ENCODE results near the gene MICALL1. TPM values are rescaled to one million over a fixed set of nuclear protein-coding genes. Genes with fewer than 3 reads are reported as not detected.

MICALL1 gene
- total and polyA plus RNA-seq, 9 of the 15 experiments (the other 6 are each of a cell fraction or from before 2014, with no cell fraction given): 0.32 to 21.5 (median 6.1) TPM

- peak in 1 of 2 experiments; percentile 36; a peak in 1 of 4 replicates for TF ChIP-seq FOXA3 (CRISPR knock-in tag; conservative IDR thresholded peaks at IDR 0.05 in 1 of 2, IDR thresholded peaks at IDR 0.05 in 1 of 2)
- peak; percentile 77; the same call in 1 of the 2 replicates for TF ChIP-seq ATF2 (CRISPR knock-in tag; IDR thresholded peaks at IDR 0.05)
- peak; percentile 95 for TF ChIP-seq JUN (IDR thresholded peaks at IDR 0.05; ENCODE audit: borderline replicate concordance, low read depth, low read length)
- TF ChIP-seq JUN (CRISPR knock-in tag; IDR thresholded peaks at IDR 0.05; ENCODE audit: borderline replicate concordance): peak; percentile 97
- no peak for TF ChIP-seq ZNF124 (CRISPR knock-in tag; IDR thresholded peaks at IDR 0.05)
- TF ChIP-seq IRF9 (tag; IDR thresholded peaks at IDR 0.05): peak; percentile 9; the same call in 1 of the 2 replicates
- no peak for TF ChIP-seq MTA2 (IDR thresholded peaks at IDR 0.05; ENCODE audit: low read depth)
- TF ChIP-seq RBM34 (IDR thresholded peaks at IDR 0.05; ENCODE audit: borderline replicate concordance, insufficient read depth, low read length): no peak
- TF ChIP-seq VEZF1 (CRISPR knock-in tag; IDR thresholded peaks at IDR 0.05): peak; percentile 67
- 0 out of 2 replicates have a peak, but pooled peaks have one; percentile 12 for TF ChIP-seq CBFA2T3 (IDR thresholded peaks at IDR 0.05)
- no peak for TF ChIP-seq ZNF609 (CRISPR knock-in tag; IDR thresholded peaks at IDR 0.05; ENCODE audit: borderline replicate concordance)
- peak; percentile 95 for TF ChIP-seq JUND (IDR thresholded peaks at IDR 0.05; ENCODE audit: borderline replicate concordance, low read depth, low read length)
- TF ChIP-seq JUND (tag; IDR thresholded peaks at IDR 0.05; ENCODE audit: borderline replicate concordance, low read depth, low read length): peak; percentile 94
- no peak for TF ChIP-seq KDM4B (IDR thresholded peaks at IDR 0.05; ENCODE audit: borderline replicate concordance in 2 of 2, low read depth in 1 of 2)
- TF ChIP-seq ZNF280A (IDR thresholded peaks at IDR 0.05; ENCODE audit: low read depth, partially characterized antibody): no peak
These were observed 1.2 kb upstream of the MICALL1 start (continued) for GRCh38 chr22:37904572-37905533.

Data from K562 (cell line).